KMS-11 (cell line): ENCODE measurements around the gene CCNQ.

ENCODE experiments used
- H2AFZ ChIP-seq: fragments of 200-600 bp; sonication (generic); 2 replicates; pipeline ENCODE4 v1.6.1; 2016; ENCODE audit warnings: antibody characterized with exemption, mixed run types, low read depth
- H3K27ac ChIP-seq: fragments of 200-600 bp; sonication (generic); 2 replicates; pipeline ENCODE4 v1.6.1; 2016; ENCODE audit warnings: mild to moderate bottlenecking, mixed run types
- H3K27me3 ChIP-seq: fragments of 200-600 bp; sonication (generic); 2 replicates; pipeline ENCODE4 v1.6.1; 2017; ENCODE audit warnings: mild to moderate bottlenecking, low read depth, mixed run types, moderate library complexity; ENCODE audit not compliant: insufficient read depth
- H3K36me3 ChIP-seq: fragments of 200-600 bp; sonication (generic); 2 replicates; pipeline ENCODE4 v1.6.1; 2017; ENCODE audit warnings: mild to moderate bottlenecking, mixed run types; ENCODE audit not compliant: insufficient read depth
- H3K4me1 ChIP-seq: fragments of 200-600 bp; sonication (generic); 2 replicates; pipeline ENCODE4 v1.6.1; 2016; ENCODE audit warnings: mild to moderate bottlenecking, low read depth, mixed run types; ENCODE audit not compliant: poor library complexity, severe bottlenecking
- H3K4me2 ChIP-seq: fragments of 200-600 bp; sonication (generic); 2 replicates; pipeline ENCODE4 v1.7.0; 2016; ENCODE audit warnings: mild to moderate bottlenecking, mixed run types
- H3K4me3 ChIP-seq: fragments of 200-600 bp; sonication (generic); IDR thresholded peaks from 2 replicates; pipeline ENCODE4 v1.6.1; 2017; ENCODE audit warnings: low read depth, low read length, mixed read lengths; ENCODE audit not compliant: insufficient read depth
- H3K79me2 ChIP-seq: fragments of 200-600 bp; sonication (generic); 2 replicates; pipeline ENCODE4 v1.6.1; 2016; ENCODE audit warnings: low read depth, mixed run types; ENCODE audit not compliant: insufficient read depth
- H3K9ac ChIP-seq: fragments of 200-600 bp; sonication (generic); 2 replicates; pipeline ENCODE4 v1.6.1; 2016; ENCODE audit warnings: mild to moderate bottlenecking, mixed run types
- H4K20me1 ChIP-seq: fragments of 200-600 bp; sonication (generic); 2 replicates; pipeline ENCODE4 v1.6.1; 2016; ENCODE audit warnings: mild to moderate bottlenecking, mixed run types; ENCODE audit not compliant: insufficient read depth
- CTCF ChIP-seq: fragments of 200-600 bp; sonication (generic); conservative IDR thresholded peaks from 2 replicates; pipeline ENCODE4 v1.6.1; 2017; ENCODE audit warnings: low read depth, mild to moderate bottlenecking, antibody characterized with exemption, low read length, moderate library complexity, mixed read lengths

Gene CCNQ

GRCh38 chrX:153624196-153625091, 25.5 kb upstream of the CCNQ start:
- TF ChIP-seq CTCF, result no peak
- H2AFZ ChIP-seq, result no peak overlapping the region
- no peaks in the 10 kb centered on the region for H3K36me3 ChIP-seq
- H4K20me1 ChIP-seq, result no peaks in the 10 kb centered on the region
- H3K79me2 ChIP-seq, result no peaks in the 10 kb centered on the region
- peaks cover 52% of the 10 kb centered on the region; the same call in 1 of the 2 replicates for H3K27me3 ChIP-seq
- no peak overlapping the region for H3K4me3 ChIP-seq
- no peaks in the 10 kb centered on the region for H3K4me1 ChIP-seq
- no peak overlapping the region for H3K4me2 ChIP-seq
- H3K9ac ChIP-seq, result no peak overlapping the region
- no peak overlapping the region for H3K27ac ChIP-seq

GRCh38 chrX:153623310-153624029, 24.5 kb upstream of the CCNQ start:
- Histone ChIP-seq H3K27ac (no peak overlapping the region), H3K79me2 (no peaks in the 10 kb centered on the region), H3K4me1 (no peaks in the 10 kb centered on the region), H3K36me3 (no peaks in the 10 kb centered on the region), H3K4me2 (no peak overlapping the region), H4K20me1 (no peaks in the 10 kb centered on the region), H3K4me3 (no peak overlapping the region), H2AFZ (no peak overlapping the region), H3K27me3 (peaks cover 52% of the 10 kb centered on the region; the same call in 1 of the 2 replicates), H3K9ac (no peak overlapping the region)
- TF ChIP-seq CTCF, result no peak

- no peak for TF ChIP-seq CTCF
- H3K79me2 ChIP-seq, result no peaks in the 10 kb centered on the region
- no peak overlapping the region for H3K4me2 ChIP-seq
- H3K9ac ChIP-seq, result no peak overlapping the region
- H3K36me3 ChIP-seq, result no peaks in the 10 kb centered on the region
- no peaks in the 10 kb centered on the region for H4K20me1 ChIP-seq
- H2AFZ ChIP-seq, result no peak overlapping the region
- H3K4me3 ChIP-seq, result no peak overlapping the region
- H3K27me3 ChIP-seq, result peaks cover 56% of the 10 kb centered on the region
- no peaks in the 10 kb centered on the region for H3K4me1 ChIP-seq
- no peak overlapping the region for H3K27ac ChIP-seq
These were observed 23.8 kb upstream of the CCNQ start for GRCh38 chrX:153622661-153623309.

- no peak overlapping the region for H3K4me2 ChIP-seq
- no peaks in the 10 kb centered on the region for H3K36me3 ChIP-seq
- no peak overlapping the region for H3K27ac ChIP-seq
- no peak for TF ChIP-seq CTCF
- H2AFZ ChIP-seq, result no peak overlapping the region
- H3K9ac ChIP-seq, result no peak overlapping the region
- no peaks in the 10 kb centered on the region for H3K79me2 ChIP-seq
- peaks cover 58% of the 10 kb centered on the region for H3K27me3 ChIP-seq
- H3K4me3 ChIP-seq, result no peak overlapping the region
- H4K20me1 ChIP-seq, result no peaks in the 10 kb centered on the region
- no peaks in the 10 kb centered on the region for H3K4me1 ChIP-seq
These were observed 23.1 kb upstream of the CCNQ start for GRCh38 chrX:153621949-153622598.
